NCI-H82 treated with DMSO at 0.1 percent for 48 hours (cell line): ENCODE measurements around the gene TTC28.
"Not testable (repeated sequence)": the region's sequence is repeated elsewhere in the genome, so short reads cannot be mapped to it uniquely, and the experiment has no call there.

Experiments
- DNase-seq: peaks from one replicate; lab custom pipeline; 2025; ENCODE audit not compliant: unreplicated experiment; lab: John Stamatoyannopoulos, UW

TTC28 gene

DNA sequence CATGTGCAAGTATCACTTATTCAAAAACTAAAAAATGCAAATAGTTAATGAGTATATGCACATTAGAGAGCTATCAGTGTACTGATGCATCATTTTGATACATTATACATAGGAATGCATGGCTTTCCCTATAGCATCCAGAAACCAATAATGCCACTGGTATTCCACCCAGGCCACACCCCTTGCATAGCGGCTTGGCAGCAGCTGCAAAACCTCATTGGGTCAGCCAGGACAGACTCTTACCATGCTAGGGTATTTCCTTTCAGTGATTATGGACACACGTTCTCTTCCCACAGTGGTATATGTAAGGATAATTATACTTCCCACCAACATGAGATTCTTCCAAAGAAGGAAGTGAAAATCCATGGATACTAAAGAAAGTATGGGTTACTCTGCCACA, 614.7 kb downstream of the TTC28 start:
- DNase-seq, result no peak

DNA sequence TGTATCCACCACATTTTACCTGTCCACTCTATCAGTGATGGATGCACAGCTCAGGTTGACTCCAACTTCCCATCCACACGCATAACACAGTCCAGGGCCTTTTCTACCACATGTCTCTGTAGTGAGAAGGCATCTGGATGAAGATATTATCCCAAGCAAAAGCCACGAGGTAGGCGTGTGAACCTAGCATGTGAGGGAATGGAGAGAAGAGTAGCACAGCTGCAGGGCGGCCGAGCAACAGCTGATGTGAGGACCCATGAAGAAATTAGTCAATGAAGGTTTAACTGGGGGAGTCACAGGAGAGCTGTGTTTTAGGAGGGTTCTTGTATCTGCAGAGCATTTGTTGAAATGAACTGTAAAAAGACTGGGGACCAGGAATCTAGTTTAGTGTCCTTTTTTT, 616.0 kb downstream of the TTC28 start:
- no peak for DNase-seq

DNA sequence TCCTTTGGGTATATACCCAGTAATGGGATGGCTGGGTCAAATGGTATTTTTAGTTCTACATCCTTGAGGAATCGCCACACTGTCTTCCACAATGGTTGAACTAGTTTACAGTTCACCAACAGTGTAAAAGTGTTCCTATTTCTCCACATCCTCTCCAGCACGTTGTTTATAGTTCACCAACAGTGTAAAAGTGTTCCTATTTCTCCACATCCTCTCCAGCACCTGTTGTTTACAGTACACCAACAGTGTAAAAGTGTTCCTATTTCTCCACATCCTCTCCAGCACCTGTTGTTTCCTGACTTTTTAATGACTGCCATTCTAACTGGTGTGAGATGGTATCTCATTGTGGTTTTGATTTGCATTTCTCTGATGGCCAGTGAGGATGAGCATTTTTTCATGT, 619.0 kb downstream of the TTC28 start:
- DNase-seq, result not testable (repeated sequence)

DNA sequence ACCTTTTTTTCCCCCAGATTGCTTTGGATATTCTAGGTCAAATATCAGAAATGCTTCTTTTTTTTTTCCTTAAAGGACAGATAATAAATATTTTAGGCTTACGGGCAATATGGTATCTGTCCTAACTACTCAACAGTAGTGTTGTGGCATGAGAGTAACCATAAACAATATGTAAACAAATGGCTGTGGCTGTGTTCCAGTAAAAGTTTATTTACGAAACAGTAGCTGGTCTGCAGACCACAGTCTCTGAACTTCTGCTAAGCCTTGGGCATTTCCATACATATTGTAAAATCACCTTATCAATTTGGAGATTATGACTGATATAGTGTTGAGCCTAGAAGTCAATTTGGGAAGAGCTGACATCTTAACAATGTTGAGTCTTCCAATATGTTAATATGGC, 621.6 kb downstream of the TTC28 start:
- DNase-seq, result no peak

DNA sequence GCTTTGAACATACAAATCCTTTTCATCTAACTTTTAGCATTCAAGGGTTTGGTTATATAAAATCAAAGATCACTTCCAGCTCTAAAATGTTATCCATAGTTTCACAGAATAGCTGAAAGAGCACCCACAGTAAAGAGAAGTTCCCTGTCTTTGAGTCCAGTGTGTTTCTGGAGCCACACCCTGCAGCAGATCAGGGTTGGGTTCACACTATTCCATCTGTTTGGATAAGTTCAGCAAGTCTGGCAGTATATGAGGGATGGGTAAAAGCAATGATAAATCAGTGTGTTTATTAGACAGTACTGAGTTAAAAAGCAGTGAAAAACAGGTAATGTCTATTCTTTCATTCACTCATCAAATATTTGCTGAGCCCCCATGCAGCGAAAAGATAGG, 624.8 kb downstream of the TTC28 start:
- DNase-seq, result no peak

DNA sequence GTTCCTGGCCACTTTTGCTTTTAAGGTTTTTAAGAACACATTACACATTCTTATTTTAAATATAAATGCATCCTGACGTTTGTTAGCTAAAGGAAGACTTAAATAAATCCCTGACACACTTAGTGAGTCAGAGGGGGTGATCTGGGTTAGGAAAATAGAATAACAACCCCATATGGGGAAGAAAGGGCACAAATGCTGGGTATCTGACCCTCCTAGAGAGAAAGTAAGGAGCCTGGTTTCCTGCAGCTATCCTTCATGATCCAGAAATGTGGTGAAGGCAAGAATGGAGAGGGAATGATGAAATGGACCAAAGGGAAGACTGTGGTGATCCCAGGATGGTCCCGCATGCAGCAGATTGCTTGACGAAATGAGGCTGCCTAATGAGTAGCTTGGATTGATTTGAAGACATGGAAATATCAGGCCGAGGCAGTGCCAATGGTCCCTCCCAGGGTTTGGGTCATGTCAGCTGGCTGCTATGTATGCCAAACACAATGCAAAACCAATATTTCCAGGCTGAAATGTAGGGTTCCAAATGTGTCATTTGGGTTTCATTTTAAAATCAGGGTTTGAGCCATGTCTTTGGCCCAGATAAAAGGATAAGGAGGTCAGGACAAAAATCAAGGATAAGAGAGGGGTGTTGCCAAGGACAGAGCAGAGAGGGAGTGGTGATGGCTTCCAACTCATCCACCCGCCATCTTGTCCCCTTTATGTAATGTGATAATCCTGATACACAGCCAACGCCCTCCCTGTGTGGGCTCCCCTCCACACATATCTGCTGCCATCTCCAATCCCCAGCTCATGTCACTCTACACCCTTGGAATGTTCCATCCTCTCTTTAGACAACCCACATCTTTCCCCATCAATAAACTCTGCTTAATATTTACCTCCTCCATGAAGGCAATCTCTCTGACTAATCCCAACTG, 625.5 kb downstream of the TTC28 start:
- DNase-seq, result no peak

DNA sequence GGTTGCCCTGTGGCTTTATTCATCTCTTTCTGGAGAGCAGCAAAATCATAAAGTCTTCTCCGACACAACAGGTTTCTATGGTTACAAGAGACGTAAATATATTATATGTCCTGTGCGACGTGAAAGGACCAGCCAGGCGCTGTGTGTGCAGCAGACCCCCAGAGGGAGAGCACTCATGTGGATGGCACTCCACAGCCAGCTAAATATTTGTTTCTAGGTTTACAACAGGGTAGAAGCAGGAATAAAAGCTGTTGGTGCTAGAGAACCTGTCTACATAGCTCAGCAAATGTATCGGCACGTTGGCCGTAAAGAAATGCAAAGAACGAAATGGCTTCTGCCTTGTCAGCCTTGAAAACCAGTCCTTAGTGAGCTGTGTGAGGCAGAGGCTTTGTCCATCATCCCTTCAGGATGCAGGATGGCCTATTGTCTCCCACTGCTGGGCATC, 626.8 kb downstream of the TTC28 start:
- no peak for DNase-seq

DNA sequence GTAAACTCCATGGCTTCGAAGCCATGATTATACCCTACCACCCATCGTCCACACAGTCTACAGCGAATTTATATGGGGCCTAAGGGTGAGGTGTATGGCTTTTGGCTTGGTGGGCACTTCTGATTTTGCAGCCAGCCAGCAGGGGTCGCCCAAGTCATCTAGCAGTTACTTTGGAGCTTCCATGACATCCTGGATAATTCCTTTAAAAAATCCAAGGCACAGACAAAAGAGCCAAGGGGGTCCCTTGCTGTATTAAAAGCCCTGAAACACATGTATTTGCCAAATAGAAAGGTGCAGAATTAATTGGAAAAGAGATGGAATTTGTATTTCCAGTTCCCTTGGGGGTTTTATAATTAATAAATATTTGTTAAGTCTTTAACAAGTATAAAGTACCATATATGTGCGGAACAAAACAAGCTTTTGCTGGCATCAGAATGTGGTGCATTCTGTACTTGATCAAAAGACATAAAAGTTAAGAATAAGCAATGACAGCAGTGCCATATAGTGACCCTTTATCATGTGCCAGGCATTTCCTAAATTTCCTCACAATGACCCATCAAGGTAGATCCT, 627.8 kb downstream of the TTC28 start:
- peak; percentile 44 for DNase-seq

DNA sequence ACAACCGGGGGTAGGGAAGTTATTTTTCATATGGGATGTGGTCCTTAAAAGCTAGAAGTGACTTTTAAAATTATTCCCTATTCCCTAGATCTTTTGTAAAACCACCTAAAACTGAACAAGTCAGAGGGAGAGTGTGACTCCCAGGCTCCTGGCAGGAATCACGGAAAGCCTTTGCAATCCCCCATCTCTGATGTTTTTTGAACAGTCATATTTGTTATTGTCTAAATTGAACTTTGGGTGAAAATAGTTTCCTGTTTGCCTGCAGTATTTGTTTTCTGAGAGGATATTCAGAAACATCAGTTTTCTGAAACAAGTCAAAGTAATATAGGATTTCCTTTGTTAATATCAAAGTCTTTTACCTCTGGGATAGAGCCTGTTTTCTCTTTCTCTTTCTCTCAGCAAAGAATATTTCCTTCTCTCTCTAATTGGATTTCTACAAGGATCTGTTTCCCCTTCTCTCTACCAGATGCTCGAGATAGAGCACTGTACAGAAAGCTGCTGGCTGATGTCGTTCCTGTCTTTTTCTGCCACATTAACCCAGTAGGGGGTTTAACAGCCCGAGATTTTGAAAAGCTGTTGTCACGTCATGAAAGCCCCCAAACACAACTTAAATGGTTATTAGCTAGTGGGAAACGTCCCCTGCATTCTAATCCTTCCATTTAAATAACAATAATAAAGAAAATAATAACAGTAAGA, 628.4 kb downstream of the TTC28 start:
- peak; percentile 27 for DNase-seq

DNA sequence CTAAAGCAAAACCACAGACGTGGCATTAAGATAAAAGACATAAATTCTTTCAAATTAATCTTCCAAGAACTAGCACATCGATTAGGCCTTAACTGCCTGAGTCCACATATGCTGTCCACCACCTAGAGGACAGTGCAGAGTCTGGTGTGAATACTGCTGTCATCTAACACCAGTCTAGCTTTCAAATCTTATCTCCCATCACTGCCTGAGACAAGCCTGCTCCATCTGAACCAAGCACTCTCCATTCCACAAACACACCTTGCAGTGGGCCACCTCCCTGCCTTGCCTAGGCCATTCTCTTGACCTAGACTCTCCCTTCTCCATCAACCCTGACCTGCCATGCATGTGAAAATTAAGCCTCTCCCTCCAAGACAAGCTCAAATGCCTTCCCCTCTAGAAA, 631.1 kb downstream of the TTC28 start:
- DNase-seq, result no peak

DNA sequence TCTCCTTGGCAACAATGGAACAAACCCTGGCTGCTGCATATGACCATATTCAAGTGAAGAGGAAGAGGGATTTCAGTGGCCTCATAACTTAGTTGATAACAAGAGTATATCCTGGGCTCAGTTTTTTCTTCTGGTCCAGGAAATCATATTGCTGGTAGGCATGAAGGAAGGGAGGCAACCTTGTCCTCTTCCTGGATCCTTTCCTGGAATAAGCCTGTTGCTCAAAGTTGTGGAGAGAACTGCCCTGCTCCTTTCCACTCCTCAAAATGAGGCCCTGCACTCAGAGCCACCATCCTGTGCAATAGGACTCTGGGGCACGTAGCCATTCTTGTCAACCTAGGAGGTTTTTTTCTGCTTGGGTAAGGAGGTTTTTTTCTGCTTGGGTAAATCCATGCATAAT, 631.9 kb downstream of the TTC28 start:
- DNase-seq, result no peak

DNA sequence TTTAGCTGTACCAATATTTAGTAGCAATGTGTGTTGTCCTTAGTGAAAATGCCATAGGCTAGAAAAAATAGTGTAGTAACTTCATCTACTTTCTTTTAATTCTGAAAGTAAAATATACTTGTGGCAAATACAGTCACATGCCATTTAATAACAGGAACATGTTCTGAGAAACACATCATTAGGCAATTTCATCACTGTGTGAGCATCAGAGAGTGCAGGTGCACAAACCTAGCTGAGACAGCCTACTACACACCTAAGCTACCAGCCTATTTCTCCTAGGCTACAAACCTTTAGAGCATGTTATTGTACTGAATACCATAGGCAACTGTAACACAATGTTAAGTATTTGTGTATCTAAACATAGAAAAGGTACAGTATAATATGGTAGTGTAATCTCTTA, 633.5 kb downstream of the TTC28 start:
- no peak for DNase-seq

DNA sequence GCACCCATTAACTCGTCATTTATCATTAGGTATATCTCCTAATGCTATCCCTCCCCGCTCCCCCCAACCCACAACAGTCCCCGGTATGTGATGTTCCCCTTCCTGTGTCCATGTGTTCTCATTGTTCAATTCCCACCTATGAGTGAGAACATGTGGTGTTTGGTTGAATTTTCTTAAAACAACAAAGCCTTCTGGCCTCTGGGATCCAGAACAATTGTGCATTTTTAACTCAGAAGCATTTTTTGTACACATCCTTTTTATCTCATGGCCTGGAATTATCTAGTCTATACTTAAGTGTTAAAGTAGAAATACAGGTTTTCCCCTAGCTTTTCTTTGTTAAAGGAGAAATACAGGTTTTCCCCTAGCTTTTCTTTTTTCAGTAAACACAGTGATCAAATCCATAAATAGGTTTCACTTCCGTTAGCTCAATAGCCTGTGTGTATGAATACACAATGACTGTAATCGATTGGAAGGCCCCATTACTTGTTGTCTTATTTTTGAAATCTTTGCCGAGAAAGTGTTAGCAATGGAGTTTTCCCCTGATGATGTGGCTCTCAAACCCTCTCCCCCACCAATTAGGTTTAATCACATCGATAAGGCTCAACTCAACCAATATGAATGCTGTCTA, 635.0 kb downstream of the TTC28 start:
- DNase-seq, result no peak

DNA sequence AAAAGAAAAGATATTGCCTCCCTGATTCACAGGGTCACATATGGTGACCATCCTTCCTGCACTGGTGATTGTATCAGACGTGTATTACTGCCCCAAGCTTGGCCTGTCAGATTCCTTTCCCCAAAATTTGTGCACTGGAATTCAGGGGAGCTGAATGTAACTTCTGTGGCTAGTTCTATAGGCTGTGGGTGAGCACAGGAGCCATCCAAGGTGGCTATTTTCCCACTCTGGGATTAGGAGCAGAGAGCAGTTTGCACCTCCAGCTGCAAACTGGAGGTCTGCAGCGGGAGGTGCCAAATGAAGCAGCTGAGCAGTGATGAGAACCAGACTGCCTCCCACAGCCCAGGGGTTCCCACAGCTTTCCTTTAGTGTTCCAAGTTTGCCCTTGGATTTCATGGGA, 636.4 kb downstream of the TTC28 start:
- DNase-seq, result no peak

DNA sequence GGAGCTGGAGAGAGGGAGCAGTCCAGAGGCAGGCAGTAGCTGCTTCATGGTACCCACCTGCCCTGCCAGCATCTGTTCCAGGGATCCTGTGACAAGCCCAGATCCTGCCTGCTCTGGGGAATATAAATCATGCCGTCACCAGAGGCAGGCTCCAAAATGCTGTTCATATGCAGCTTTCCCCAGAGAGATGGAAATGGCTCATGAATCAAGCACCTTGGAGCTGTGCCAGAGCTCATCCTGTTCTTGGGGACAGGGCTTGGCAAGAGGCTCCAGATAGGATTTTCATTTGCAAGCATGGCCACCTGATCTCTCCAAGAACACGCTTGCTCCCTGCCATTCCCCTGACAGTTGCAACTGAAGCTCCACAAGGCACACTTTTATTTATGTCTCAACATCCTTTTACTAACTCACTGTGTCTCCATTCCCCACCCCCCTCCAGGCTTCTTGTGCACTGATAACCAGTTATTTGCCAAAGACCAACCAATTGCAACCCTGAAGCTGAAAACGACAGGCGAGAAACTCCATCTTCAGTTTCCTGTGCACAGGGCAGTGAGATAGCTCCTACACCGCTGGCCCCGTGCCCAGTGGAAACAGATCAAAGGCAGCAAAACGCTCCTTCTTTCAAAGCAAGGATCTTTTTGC, 644.8 kb downstream of the TTC28 start:
- peak; percentile 35 for DNase-seq

DNA sequence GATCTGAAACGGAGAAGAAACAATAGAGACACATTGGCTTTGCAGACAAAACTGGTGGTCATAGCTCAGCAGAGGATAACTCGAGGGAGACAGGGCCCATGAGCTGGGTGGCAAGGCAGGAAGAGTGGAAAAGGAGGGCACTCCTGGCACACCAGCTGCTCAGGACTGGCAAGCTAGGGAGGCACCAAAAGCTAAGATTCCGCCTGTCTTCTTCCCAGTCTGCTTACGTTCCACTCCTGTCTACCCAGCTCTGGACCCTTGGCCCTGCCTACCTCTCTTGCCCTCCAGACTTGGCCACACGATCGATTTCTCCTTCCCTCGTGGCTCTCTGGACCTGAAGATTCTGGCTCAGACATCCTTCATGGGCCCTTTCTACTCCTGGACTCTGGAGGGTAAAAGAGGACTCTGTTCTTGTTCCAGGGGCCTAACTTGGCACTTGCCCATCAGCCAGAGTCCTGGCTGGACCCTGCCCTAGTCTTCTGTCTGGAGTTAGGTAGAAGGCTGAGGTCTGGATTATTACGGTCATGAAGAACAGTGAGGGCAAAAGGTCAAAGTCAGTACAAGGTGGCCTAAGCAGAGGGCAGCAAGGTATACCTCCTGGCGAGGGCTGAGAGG, 645.4 kb downstream of the TTC28 start:
- DNase-seq, result no peak

DNA sequence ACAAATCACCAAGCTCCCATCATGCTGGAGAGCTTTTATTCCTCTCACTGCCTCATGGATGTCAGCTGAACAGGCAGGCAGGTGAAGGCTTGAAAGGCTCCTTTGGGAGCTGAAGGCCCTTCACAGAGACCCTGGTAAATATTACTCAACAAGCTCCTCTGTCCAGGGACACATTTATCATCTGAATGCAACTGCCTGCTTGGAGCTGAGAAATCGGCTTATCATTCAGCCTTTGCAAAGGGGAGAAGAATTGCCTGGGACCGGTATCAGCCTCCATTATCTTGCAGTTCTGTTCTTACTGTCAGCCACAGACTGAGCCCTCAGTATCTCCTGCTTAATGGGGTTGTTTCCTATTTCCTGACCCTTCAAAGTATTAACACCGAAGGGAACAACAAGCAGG, 646.8 kb downstream of the TTC28 start:
- DNase-seq, result no peak

DNA sequence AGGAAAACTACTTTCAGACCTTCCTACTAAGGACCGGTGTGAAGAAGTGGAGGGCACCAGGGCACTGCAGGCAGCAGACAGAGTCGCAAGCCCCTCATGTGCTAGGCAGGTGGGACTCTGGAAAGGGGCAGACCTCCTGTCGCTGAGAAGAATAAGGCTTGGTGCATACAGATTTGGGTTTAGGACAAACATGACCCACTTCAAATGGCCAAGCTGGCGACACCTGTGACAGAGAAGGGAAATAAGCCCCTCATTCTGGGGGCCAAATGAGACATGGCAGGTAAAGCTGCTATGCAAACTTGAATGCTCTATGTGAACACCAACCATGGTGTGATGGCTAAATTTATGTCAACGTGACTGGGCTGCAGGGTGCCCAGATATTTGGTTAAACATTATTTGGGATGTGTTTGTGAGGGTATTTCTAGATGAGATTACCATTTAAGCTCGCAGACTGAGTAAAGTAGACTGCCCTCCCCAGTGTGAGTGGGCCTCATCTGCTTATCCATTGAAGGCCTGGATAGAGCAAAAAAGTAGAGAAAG, 648.2 kb downstream of the TTC28 start:
- DNase-seq, result no peak

DNA sequence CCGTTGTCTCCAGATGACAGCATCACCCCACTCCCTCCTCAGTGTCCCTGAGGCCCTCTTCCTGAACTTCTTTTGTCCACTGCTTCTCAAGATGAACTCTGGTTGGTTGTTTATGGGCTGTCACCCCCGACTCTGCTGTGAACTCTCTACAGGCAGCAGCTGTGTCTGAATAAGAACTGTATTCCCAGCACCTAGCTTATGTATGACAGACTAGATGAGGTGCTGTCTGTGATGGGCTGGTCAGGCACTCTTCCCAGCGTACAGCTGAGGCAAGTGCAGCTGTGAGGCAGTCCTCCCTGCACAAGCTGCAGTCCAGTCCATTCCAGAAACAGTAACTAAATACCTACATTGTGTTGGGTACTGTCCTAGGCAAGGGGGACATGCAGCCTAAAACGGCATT, 649.2 kb downstream of the TTC28 start:
- DNase-seq, result no peak

DNA sequence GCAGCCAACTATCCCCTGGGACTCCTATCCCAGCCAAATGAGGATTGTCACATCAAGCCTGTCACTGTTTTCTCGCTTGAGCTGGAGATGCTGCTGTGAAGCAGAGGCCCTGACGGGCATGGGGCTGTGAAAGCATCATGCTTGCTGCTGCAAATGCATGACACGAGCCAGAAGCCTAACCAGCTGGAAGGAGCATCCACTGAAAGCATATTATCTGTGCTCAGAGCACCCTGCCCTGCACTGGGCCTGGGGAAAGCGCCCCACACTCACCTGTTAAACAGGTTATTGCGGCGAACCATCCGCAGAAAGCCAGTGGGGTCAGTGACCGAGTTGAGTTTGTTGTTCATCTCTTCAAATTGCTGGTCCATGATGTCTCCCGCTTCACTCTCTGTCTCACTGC, 649.7 kb downstream of the TTC28 start:
- no peak for DNase-seq
